ENCODE results near the gene TMEM39A.

The TMEM39A gene

DNA sequence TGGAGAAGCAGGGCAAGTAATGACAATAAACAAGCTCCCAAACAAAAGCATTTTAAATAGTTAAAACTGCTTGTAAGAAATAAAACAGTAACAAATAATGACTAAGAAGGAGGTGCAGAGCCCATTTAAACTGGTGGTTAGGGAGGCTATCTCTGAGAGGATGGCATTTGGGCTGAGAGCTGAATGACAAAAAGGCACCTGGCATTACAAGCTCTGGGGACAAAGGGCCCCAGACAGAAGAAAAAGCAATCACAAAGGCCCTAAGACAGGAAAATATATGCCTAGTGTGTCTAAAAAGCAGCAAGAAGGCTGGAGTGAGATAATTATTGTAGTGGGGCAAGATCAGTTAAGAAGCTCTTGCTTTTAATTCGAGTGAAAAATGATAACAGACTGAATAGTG is 9.6 kb downstream of the TMEM39A start:
- DNase-seq (ENCODE audit: low spot score) = no peak

DNA sequence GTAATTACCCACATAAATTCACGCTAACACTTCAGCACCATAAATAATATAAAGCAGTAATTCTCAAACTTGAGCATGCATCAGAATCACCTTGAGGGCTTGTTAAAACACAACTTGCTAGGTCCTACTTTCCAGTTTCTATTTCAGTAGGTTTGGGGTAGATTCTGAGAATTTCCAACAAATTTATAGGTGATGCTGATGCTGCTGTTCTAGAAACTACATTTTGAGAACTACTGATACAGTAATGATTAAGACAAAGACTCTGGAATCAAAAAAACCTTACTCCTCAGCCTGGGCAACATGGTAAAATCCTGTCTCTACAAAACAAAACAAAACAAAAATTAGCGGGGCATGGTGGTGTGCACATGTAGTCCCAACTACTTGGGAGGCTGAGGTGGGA is 18.8 kb downstream of the TMEM39A start:
- DNase-seq (ENCODE audit: low spot score) = no peak

DNA sequence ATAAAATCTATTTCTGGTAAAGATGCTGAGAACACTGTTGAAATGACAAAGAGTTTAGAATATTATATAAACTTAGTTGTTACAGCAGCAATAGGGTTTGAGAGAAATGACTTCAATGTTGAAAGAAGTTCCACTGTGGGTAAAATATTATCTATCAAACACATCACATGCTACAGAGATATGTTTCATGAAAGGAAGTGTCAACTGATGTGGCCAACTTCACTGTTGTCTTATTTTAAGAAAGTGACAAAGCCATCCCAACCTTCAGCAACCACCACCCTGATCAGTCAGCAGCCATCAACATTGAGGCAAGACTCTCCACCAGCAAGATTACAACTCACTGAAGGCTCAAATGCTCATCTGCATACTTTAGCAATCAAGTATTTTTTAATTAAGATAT is 20.2 kb downstream of the TMEM39A start:
- no peak for DNase-seq (ENCODE audit: low spot score)

DNA sequence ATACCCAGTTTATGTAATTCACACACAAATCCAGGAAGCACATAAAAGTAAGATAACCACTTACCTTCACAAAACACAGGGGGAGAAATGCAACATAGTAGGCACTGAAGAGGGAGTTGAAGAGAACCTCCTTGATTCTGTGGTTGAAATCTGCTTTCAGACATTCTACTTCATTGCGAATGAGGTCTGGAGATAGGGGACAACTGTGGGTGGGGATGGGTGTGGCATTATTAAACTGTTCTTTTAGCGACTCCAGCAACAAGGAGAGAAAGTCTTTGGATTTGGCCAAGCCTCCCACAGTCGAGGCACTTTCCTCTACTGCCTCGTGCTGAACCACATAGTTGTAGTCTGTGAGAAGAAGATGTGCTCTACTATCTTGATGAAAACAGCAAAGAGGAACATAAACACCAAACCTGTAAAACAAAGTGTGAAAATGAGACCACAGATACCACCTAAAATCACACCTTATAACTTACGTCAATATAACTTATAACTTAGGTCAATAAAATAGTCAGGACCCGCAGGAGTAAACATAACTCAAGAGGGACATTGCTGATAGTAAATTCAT is 25.6 kb downstream of the TMEM39A start:
- DNase-seq (ENCODE audit: low spot score) = no peak

DNA sequence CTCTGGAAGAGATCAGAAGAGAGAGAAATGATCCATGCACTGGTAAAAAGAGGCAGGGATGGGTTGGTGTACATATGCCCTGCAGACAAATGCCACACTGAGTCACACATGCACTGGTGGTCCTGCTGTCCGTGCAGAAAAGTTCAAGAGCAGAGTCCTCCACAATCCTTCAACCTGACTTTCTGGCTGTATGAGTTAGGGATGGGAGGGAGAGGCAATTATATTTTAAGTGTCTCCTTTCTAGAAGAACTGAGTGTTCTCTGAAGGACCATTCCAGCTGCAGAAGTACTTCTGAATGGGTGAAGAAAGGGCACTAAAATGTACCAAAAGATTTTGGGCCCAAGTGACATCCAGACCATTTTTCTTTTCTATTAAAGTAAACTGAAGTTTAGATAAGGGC is 26.4 kb downstream of the TMEM39A start:
- no peak for DNase-seq (ENCODE audit: low spot score)

DNA sequence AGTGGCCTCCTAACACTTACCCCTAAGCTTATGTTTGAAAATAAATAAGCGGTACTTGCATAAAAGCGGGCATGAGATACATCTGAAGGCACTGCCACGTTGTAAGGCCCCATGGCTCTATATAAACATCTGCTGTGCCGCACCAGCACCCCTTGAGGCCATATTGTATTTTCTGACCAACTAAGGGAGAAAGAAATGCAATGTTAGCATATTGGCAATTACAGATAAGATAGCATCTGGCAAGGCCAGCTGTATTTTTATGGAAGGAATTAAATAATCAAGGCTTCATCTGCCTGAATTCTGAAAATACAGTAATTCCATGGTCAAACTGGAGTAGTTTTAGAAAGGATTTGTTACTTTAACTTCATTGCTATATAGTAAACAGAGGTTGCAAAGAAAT is 28.7 kb downstream of the TMEM39A start:
- no peak for DNase-seq (ENCODE audit: low spot score)

DNA sequence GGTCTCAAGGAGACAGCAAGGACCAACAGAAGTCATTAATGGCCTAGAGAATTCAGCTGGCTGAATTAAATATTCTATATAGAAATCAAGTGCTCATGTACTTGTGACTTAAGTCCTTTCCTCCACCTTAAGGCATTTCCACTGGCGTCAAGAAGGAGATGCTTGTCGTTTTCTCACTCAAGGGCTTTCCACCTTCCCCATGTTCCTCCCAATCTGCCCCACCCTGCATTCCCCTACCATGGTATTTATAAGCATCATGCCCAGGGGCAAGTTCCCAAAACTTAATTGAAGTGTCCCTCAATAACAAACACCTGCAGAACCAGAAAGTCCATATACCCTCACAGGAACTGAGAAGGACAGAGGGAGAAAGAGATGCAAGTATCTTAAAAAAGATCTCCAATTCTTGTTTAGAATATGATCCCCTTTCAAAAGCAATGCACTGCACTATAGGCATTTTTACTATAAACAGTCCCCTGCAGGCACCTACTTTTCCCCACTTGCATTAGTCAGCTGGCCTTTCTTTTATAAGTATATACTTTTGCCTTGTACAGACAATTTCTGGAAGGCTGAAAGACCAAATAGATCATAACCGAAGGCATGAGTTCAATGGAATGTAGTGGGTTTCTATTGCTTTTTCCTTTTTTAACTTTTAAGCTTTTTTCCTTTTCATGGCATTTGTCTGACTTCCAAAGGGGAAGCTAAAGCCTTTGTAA is 29.6 kb downstream of the TMEM39A start:
- no peak for DNase-seq (ENCODE audit: low spot score)

DNA sequence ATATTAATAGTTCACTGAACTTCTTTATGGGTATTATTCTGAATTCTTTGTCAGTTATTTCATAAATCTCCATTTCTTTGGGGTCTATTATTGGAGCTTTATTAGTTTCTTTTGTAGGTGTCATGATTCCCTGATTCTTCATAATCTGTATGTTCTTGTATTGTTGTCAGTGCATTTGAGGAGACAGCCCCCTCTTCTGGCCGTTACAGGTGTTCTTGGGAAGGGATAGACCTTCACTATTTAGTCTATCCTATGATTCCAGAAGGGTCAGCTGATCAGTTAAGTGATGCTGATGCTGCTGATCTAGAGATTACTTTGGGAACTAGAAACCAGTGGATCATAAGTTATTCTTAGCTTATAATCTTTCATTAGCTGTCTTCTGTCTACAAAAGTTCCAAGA is 34.9 kb downstream of the TMEM39A start:
- DNase-seq (ENCODE audit: low spot score) = no peak

DNA sequence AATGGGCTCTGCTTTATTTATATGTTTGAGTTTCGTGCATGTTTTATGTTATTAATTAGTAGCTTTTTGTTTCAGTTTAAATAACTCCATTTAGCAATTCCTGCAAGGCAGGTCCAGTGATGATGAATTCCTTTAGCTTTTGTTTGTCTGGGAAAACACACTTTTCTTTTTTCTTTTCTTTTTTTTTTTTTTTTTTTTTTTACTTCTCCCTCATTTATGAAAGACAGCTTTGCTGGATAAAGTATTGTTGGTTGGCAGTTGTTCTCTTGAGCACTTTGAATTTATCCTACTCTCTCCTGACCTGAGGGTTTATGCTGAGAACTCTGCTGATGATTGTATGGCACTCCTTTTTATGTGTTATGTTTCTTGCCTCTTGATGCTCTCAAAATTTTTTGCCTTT is 35.7 kb downstream of the TMEM39A start:
- no peak for DNase-seq (ENCODE audit: low spot score)

DNA sequence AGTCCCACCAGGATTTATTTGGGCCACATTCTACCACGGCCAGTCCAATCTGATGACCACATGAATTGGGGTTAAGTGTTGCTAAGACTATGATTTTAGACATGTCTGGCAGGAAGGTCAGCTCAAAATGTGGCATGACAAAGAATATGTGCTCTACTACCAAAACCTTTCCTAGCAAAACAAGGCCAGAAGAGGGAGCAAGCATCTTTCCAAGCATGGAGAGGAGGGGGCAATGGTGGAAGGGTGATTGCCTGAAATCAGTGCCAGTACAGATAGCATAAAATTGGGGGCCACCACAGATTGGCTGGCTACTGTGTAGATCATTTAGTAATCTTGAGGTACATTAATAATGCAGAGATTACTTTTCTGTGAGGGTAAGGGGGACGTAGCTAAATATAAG is 43.2 kb downstream of the TMEM39A start:
- DNase-seq (ENCODE audit: low spot score) = no peak

DNA sequence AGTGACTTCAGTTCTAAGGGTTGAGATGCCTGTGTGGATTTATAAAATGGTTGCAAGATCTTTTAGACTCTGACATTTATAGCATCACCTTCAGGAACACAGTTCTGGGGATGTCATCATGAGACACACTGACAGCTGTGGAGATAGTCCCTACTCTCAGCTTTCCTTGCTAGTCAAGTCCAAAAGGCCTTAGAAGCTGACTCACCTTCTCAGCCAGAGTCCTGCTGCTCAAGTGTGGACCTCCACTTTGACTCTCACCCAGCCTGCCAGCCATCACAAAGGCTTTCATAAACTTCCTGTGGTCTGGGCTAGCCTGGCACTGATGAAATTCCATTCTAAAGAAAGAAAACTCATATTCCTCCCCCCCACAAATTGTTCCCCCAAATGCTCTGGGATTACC is 44.8 kb downstream of the TMEM39A start:
- DNase-seq (ENCODE audit: low spot score) = no peak

DNA sequence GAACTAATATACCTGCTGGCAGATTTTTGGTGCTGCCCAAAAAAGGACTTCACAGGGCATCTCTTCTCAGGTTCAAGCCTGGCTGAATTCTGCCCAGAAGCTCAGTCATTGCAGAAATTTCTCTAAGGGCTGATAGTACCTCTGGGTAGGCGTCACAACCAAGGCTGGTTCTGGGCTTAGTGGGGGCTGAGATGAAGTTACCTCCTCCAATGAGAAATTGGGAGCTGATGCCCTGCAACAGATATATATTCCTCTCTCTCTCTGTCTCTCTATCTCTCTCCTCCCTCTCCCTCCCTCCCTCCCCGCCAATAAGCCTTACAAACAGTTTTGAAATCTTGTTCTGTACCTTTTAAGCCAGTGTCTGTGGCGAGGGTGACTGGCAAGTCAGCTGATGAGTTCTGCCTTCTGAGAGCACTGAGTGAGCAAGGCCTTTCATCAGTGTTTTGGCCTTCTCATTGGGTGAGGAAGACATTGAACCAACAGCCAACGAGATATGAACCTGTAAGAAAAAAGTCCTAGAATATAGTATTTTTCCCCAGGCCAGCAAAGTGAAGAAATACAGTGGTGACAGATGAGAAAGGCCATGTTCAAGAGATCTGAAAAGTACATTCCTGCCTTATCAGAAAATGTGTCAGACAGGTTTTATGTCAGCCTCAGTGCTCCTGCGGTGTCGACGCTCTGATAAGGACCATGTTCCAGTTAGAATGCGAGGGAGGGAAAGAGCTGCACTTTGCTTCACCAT is 45.5 kb downstream of the TMEM39A start:
- DNase-seq (ENCODE audit: low spot score) = no peak

DNA sequence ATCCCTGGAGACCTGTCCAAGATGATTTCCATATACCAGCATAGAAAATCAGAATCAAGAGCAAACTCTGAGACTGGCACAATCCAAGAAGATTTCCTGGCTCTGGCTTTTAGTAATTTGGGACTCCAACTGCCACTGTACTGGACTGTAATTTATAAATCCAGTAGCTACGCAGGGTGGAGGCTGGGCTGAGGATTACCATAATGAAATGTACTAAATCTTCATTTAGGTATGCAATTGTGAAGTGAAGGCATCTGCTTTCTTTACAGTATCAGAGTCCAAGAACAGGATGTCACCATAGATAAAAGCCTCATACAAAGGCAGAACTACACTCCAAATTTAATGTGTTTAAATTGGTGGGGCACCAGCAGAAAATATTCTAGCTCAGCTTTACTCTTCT is 46.5 kb downstream of the TMEM39A start:
- DNase-seq (ENCODE audit: low spot score) = no peak

DNA sequence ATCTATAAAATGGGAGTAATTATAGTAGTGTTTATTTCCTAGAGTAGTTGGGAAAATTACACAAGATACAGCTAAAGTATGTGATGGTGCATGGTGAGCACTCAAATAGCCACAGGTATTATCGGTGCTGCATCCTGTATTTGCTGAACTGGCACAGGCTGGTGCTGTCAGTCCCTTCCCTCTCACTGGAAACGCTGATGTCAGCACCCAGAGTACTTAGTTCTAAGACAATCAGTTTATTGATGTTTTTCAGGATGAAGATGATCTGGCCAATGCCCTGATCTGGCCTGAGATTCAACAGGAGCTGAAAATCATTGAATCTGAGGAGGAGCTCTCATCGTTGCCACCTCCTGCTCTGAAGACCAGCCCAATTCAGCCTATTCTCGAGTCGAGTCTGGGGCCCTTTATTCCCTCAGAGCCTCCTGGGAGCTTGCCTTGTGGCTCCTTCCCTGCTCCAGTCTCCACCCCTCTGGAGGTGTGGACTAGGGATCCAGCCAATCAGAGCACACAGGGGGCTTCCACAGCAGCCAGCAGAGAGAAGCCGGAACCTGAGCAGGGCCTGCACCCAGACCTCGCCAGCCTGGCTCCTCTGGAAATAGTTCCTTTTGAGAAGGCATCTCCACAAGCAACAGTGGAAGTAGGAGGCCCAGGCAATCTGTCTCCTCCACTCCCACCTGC is 49.7 kb downstream of the TMEM39A start:
- DNase-seq (ENCODE audit: low spot score) = no peak

DNA sequence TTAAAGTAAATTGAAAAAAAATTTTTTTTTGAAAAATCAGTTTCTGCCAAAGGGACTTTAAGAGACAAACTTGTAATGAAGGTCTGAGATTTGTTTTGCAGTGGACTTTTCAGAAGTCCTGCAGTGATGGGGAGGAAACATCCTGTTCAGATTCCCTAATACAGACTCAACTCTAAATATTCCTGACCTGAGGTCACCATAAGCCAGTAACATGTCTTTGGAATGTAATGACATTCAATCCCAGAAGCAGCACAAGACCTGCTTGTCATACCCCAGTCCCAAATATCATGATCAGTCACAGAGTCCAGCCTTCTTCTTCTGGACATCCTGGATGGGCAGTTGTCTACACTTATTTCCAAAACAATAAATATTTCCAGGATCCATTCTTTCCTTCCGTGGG is 53.6 kb downstream of the TMEM39A start:
- no peak for DNase-seq (ENCODE audit: low spot score)

DNA sequence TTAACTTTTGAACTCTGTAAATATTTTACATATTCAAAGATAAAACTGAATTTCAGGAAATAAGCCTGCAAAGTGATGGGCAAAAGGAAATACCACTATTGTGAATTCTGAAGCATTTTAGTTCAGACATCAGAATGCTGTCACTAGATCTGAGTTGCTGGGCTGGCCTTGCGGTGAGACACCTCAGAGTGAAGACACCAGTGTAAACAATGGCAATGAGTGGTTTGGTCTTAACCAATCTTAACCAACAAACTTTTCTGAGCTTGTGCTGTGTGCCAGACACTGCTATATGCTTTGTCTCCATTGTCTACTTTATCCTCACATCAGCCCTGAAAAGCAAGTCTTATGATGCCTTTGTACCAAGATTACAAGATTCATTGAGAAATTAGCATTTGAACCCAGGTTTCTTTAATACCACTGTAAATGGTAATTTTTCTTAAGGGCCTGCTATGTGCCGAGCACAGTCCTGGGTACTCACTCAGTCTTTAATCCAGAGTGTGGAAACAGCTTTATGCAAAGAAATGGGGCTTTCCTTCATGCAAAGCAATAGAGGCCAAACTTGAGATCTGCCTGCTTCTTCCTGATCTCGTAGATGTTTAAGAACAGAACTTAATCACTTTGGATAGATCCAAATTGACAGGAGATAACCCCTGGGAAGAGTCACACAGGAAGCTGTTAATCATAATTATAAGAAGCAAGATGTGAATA is 55.0 kb downstream of the TMEM39A start:
- DNase-seq (ENCODE audit: low spot score) = peak; percentile 24

DNA sequence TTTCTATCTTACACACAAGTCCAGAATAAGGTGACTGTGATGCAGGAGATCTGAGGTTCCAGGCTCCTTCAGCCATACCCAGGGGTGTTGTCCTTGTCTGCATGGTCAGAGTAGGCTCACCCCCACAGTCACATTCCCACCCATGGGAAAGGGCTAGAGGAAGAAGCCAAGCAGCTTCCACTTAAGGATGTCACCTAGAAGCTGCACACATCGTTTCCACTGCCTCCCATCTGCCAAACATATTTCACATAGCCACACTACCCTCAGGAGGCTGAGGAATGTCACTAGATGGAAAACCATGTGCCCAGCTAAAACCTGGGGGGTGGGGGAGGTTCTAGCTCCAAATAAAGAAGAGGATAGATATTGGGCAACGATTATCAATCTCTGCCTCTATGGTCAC is 58.1 kb downstream of the TMEM39A start:
- no peak for DNase-seq (ENCODE audit: low spot score)

DNA sequence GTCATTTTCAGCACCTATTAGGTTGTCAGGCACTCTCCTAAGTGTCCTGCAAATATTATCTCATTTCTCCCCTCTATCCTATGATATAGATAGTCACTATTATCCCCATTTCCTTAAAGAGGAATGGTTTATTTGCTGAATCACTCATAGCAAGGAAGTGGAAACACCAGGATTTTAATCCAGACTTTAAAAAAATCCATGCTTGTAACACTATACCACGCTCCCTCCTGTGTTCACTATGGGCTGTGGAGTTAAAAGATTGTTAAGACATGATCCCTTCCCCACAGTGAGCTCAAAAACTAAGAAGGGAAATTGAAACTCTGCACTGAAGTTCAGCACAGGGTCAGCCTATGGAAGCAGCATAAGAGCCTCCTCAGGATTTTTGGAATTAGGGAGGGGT is 60.2 kb downstream of the TMEM39A start:
- DNase-seq (ENCODE audit: low spot score) = no peak

DNA sequence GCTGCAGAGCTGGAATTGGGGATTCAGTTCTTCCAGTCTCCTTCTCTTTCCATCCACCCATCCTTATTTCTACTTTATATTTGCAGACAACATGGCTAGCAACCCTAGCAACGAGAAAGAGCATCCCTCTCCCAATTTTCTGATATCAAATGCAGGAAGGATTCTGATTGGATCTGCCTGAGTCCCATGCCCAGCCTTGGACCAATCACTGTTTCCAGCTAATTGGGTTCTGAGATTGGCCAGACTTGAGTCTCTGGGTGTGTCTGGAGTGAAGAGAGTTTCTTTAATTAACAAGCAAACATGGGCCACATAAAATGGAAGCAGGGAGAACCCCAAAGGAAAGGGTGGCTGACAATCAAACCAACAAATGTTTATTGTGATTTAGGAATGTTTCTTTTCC is 60.6 kb downstream of the TMEM39A start:
- no peak for DNase-seq (ENCODE audit: low spot score)

DNA sequence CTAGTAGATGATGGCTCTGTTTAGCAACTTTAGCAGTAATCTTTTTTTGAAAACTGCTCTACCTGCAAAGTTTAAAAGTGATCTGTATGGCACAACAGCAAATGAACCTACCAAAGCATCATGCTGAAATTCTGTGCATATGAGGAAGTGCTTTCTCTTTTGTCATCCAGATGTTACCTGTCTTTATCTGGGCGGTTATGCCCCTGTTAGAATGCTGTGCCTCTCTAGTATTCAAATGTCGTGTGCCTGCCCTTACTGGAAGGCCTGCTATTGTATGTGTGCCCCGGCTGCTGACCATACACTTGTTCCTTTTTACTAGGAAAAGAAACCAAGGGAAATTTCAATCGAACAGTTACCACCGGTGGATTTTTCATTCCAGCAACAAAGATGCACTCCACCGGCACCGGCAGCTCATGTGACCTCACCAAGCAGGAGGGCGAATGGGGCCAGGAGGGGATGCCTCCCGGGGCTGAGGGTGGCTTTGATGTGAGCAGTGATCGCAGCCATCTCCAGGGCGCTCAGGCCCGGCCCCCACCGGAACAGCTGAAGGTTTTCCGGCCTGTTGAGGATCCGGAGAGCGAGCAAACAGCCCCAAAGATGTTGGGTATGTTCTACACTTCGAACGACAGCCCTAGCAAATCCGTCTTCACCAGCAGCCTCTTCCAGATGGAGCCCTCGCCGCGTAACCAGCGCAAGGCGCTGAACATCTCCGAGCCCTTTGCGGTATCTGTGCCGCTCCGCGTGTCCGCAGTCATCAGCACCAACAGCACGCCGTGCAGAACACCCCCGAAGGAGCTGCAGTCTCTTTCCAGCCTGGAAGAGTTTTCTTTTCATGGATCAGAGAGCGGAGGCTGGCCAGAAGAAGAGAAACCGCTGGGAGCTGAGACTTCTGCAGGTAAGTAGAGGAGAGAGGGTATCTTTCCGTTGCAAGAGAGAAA is 61.6 kb downstream of the TMEM39A start:
- peak; percentile 11 for DNase-seq (ENCODE audit: low spot score)

DNA sequence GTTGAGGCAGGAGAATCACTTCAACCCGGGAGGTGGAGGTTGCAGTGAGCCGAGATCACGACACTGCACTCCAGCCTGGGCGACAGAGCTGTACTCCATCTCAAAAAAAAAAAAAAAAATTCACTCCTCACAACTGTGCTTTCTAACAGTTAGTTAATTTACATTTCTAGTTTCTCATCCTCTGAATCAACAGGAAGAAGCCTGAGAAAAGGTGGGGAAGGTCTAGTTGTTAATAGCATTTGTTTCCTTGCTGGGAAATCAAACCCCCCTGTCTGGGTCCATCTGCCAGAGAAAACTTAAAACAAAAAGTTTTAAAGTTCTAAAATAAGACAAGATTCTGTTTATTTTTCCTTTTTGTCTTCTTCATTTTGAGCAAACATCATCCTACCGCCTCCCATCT is 62.3 kb downstream of the TMEM39A start:
- DNase-seq (ENCODE audit: low spot score) = no peak
